SK-N-SH (cell line): ENCODE results near the gene MICU2. TPM values are rescaled to one million over a fixed set of nuclear protein-coding genes. Genes with fewer than 3 reads are reported as not detected.

Source experiments
- CTCF ChIA-PET: fragments of 300-600, 350-600 bp; formaldehyde crosslinking; extraction: SDS; loops from one replicate; lab custom pipeline; 2021; lab: Yijun Ruan, JAX
- POLR2A ChIA-PET: fragments of 350-600 bp; sonication (Branson Sonifier 250); formaldehyde crosslinking; extraction: SDS; loops from one replicate; lab custom pipeline; 2020; ENCODE audit warnings: antibody characterized with exemption, inconsistent platforms; lab: Yijun Ruan, JAX
- DNase-seq: peaks from one replicate; pipeline ENCODE4 v3.0.0; 2012
- H2AFZ ChIP-seq: fragments of 200-600 bp; sonication (generic); 2 replicates; pipeline ENCODE4 v1.8.1; 2016; ENCODE audit warnings: antibody characterized with exemption, mild to moderate bottlenecking, low read depth
- H3F3A ChIP-seq: fragments of 200-600 bp; sonication (generic); replicated peaks from 2 replicates; pipeline ENCODE3; 2016; ENCODE audit warnings: antibody characterized with exemption, mild to moderate bottlenecking; ENCODE audit not compliant: insufficient read depth
- H3K27ac ChIP-seq, 2 experiments: fragments of 200-500 bp in 1 of 2; fragments of 200-600 bp in 1 of 2; sonication (Bioruptor generic) in 1 of 2; sonication (generic), shearing (Covaris generic) in 1 of 2; 2 replicates each; pipeline versions ENCODE4 v1.5.1 to v1.6.1; 2014 to 2016; ENCODE audit warnings: low read depth in 2 of 2, inconsistent platforms in 1 of 2, low read length in 1 of 2, mild to moderate bottlenecking in 1 of 2, mixed read lengths in 1 of 2
- H3K27me3 ChIP-seq: fragments of 200-600 bp; sonication (generic), shearing (Covaris generic); 2 replicates; pipeline ENCODE4 v1.6.1; 2016; ENCODE audit warnings: mixed run types; ENCODE audit not compliant: insufficient read depth
- H3K36me3 ChIP-seq, 2 experiments: fragments of 200-500 bp in 1 of 2; fragments of 200-600 bp in 1 of 2; sonication (Bioruptor generic) in 1 of 2; sonication (generic) in 1 of 2; replicated peaks in 1 of 2; 2 replicates each; pipeline versions ENCODE3 to v1.5.1; 2014 to 2016; ENCODE audit warnings: low read length in 1 of 2, mild to moderate bottlenecking in 1 of 2; ENCODE audit not compliant: insufficient read depth in 2 of 2, control insufficient read depth in 1 of 2
- H3K4me1 ChIP-seq, 2 experiments: fragments of 200-500 bp in 1 of 2; fragments of 200-600 bp in 1 of 2; sonication (Bioruptor generic) in 1 of 2; sonication (generic), shearing (Covaris generic) in 1 of 2; 2 replicates each; pipeline versions ENCODE4 v1.5.1 to v1.6.1; 2014 to 2016; ENCODE audit warnings: low read depth in 1 of 2, low read length in 1 of 2, mixed run types in 1 of 2; ENCODE audit not compliant: insufficient read depth in 2 of 2, control insufficient read depth in 1 of 2
- H3K4me2 ChIP-seq: fragments of 200-600 bp; sonication (generic), shearing (Covaris generic); 2 replicates; pipeline ENCODE4 v1.6.1; 2017; ENCODE audit warnings: mixed run types
- H3K4me3 ChIP-seq, 2 experiments: fragments of 200-500 bp in 1 of 2; fragments of 200-600 bp in 1 of 2; sonication (Bioruptor generic) in 1 of 2; sonication (generic), shearing (Covaris generic) in 1 of 2; 2 replicates each; pipeline versions ENCODE4 v1.5.1 to v1.8.1; 2014 to 2016; ENCODE audit warnings: low read depth in 2 of 2, inconsistent platforms in 1 of 2, low read length in 1 of 2, mild to moderate bottlenecking in 1 of 2, mixed read lengths in 1 of 2, moderate library complexity in 1 of 2
- H3K79me2 ChIP-seq: fragments of 200-600 bp; sonication (generic); 2 replicates; pipeline ENCODE4 v1.8.1; 2017; ENCODE audit warnings: mild to moderate bottlenecking; ENCODE audit not compliant: insufficient read depth
- H3K9ac ChIP-seq: fragments of 200-600 bp; sonication (generic); 2 replicates; pipeline ENCODE4 v1.6.1; 2017; ENCODE audit warnings: mixed run types
- H3K9me2 ChIP-seq: fragments of 200-600 bp; sonication (generic); 2 replicates; pipeline ENCODE4 v1.6.1; 2017; ENCODE audit warnings: mixed run types
- H3K9me3 ChIP-seq: fragments of 200-600 bp; sonication (generic); 2 replicates; pipeline ENCODE4 v1.6.1; 2017; ENCODE audit warnings: mixed run types, mild to moderate bottlenecking, moderate library complexity
- H4K20me1 ChIP-seq: fragments of 200-600 bp; sonication (generic); 2 replicates; pipeline ENCODE4 v1.6.1; 2017; ENCODE audit warnings: mild to moderate bottlenecking, mixed run types; ENCODE audit not compliant: insufficient read depth
- MAX ChIP-seq: IDR thresholded peaks from 2 replicates; pipeline ENCODE4 v1.4.0; 2012; ENCODE audit warnings: low read depth
- MEF2A ChIP-seq: IDR thresholded peaks from 2 replicates; pipeline ENCODE4 v1.4.0; 2012; ENCODE audit warnings: low read depth, borderline replicate concordance
- PBX3 ChIP-seq: IDR thresholded peaks from 2 replicates; pipeline ENCODE4; 2012
- REST ChIP-seq: IDR thresholded peaks from 2 replicates; pipeline ENCODE4 v1.6.1; 2012; ENCODE audit warnings: mild to moderate bottlenecking, low read depth, low read length, moderate library complexity
- RFX5 ChIP-seq: IDR thresholded peaks from 2 replicates; pipeline ENCODE4 v1.6.1; 2012; ENCODE audit warnings: mild to moderate bottlenecking, improper control_type of control experiment, low read length
- RXRA ChIP-seq: IDR thresholded peaks from 2 replicates; pipeline ENCODE4 v1.4.0; 2012; ENCODE audit warnings: low read depth, mild to moderate bottlenecking, borderline replicate concordance
- SMC3 ChIP-seq: IDR thresholded peaks from 2 replicates; pipeline ENCODE4 v1.6.1; 2012; ENCODE audit warnings: low read depth, low read length, improper control_type of control experiment
- ZBTB33 ChIP-seq: IDR thresholded peaks from 2 replicates; pipeline ENCODE4 v1.4.0; 2012; ENCODE audit warnings: low read depth, borderline replicate concordance
- WGBS: methylation state at CpG from one replicate; pipeline ENCODE4 v1.1.6; 2017; ENCODE audit warnings: low lambda C conversion rate; 5-methylcytosine and 5-hydroxymethylcytosine counted together
- polyA plus RNA-seq, 3 experiments: library from polyadenylated mRNA; depleted of rRNA; stranded (reverse); fragments of >200 nt; gene quantifications; 2 replicates each; pipeline ENCODE4 v1.2.3, GENCODE V29; 2012

MICU2 gene
- polyA plus RNA-seq, 1 of the 3 experiments (the other 2 are of a cell fraction), result 46.4 TPM

GRCh38 chr13:21615427-21615826 lies 11.5 kb upstream of the MICU2 start (continued):
- no peak for TF ChIP-seq ZBTB33
- TF ChIP-seq RXRA, result no peak
- TF ChIP-seq REST, result no peak
- TF ChIP-seq PBX3, result no peak
- TF ChIP-seq SMC3, result no peak
- TF ChIP-seq MAX, result no peak
- no peak for TF ChIP-seq MEF2A

- Histone ChIP-seq H2AFZ (no peak overlapping the region), H3K4me3 (no peak overlapping the region), H3K9me2 (no peaks in the 10 kb centered on the region), H3K4me1 (peaks cover 0 to 4% of the 10 kb centered on the region in 2 experiments; a peak in 1 of 4 replicates), H3K36me3 (no peaks in the 10 kb centered on the region), H3K4me2 (no peak overlapping the region), H3K27ac (no peak overlapping the region), H3K9me3 (no peaks in the 10 kb centered on the region), H3K79me2 (no peaks in the 10 kb centered on the region), H3K9ac (no peak overlapping the region), H4K20me1 (no peaks in the 10 kb centered on the region)
- 38% methylated on average over 4 of the region's 4 CpGs for WGBS
- POLR2A ChIA-PET, result no interaction called here
- no peak for TF ChIP-seq RFX5
- TF ChIP-seq, all 33 proteins: peak for 0
- CTCF ChIA-PET, result interaction anchor here (1.2 to 1.9 kb wide), 2 partner anchors 24 to 902 kb away, joined by 3 to 6 read pairs; no protein-coding TSS in a partner anchor
- no peak for DNase-seq
- Histone ChIP-seq H3F3A (no peaks in the 10 kb centered on the region), H3K27me3 (peaks cover 2% of the 10 kb centered on the region; the same call in 1 of the 2 replicates)
These were observed 9.8 kb upstream of the MICU2 start for GRCh38 chr13:21613791-21614190.
